Left renal cortex interstitium (tissue), 4 donors: Measurements from ENCODE around the gene GPR18. TPM values are rescaled to one million over a fixed set of nuclear protein-coding genes. Genes with fewer than 3 reads are reported as not detected.

Source experiments
- DNase-seq, 4 donors: peaks; one replicate each; pipeline ENCODE4 v3.0.0-alpha.2; 2013; ENCODE audit warnings: low read depth in 4 of 4, low spot score in 2 of 4, missing footprints in 1 of 4
- polyA plus RNA-seq, 4 donors: library from polyadenylated mRNA; unstranded; fragments of 120-200 nt; gene quantifications; one replicate each; pipeline ENCODE4 v1.2.1, GENCODE V29; 2013; ENCODE audit not compliant: insufficient read length in 4 of 4

Gene GPR18
- polyA plus RNA-seq, 4 donors: 0.16 to 0.40 (median 0.35) TPM

GRCh38 chr13:99294198-99294597, 36.0 kb upstream of the GPR18 start:
- no peak for DNase-seq

GRCh38 chr13:99293178-99293577, 35.0 kb upstream of the GPR18 start:
- no peak for DNase-seq

- no peak for DNase-seq
These were observed 32.7 kb upstream of the GPR18 start for GRCh38 chr13:99290894-99291293.

DNA sequence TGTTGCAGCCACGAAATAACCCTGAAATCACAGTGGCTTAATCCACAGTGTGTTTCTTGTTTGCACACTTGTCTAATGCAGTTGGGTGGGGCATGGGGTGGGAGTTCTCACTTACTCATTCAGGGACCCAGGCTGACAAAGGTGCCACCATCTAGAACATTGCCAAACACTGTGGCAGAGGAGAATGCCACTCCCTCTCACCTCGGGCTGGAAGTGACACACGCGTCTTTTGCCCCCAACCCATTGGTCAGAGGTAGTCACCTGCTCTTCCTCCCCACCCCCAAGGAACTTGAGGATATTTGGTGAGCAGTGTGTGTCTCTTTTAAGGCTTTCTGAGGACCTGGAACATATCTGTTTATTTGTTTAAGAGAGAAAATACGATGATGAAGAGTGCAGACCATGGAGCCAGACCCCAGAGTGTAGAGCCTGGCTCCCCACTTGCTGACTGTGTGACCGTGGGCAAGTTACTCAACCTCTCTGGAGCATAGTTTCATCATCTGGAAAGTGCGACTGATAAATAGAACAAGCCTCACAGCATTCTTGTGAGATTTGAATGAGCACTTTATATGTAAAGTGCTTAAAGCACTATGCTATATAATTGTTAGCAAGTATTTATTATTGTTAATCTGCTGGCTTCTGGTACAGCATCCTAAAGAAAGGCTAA, 31.6 kb upstream of the GPR18 start:
- no peak for DNase-seq

DNA sequence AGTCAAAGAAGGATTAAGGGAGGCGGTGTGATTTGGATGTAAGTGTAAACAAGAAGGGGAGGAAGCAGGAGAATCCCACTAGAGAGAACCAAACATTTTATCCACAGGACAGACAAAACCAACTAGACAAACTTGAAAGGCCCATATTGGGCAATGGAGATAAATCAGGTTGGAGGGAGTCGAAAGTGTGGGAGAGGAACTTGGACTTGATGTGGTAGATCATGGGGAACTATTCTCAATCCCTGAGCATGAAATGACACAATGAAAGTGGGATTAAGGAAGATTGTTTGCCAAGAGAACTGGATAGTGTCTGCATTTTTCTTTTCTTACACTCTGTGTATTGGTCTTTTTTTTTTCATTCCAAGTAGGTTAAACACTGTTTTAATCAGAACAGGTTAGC, 31.1 kb upstream of the GPR18 start:
- no peak for DNase-seq

DNA sequence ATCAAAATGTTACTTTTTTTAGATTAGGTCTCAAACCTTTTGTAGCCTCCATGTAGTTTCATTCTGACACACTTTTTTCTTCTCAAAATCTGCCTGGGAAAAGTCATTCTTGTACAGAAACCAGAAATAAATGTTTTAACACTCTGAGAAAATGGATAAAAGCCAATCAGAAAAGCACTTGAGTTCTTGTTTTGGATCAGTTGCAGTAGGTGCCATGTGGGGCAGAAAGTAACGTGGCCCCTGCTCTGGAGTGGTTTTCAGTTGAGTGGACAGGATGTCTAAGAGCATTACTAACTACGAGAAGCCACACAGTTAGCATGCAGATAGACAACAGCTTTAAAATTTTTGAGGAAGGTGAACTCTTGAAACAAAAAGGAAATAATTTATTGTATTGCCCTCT, 29.9 kb upstream of the GPR18 start:
- DNase-seq: no peak

DNA sequence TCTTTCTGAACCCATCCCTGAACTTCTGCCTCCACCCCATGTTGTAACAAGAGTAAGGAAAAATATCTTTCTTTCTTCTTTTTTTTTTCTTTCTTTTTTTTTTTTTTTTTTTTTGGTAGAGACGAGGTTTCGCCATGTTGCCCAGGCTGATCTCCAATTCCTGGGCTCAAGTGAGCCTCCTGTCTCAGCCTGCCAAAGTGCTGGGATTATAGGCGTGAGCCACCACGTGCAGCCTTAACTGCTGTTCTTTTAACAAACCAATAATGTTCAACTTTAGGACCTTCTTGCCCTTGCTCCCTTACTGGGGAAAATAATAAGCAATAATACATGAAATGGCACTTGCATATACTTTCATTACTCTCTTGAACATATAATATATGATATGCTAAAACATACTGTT, 29.4 kb upstream of the GPR18 start:
- no peak for DNase-seq

DNA sequence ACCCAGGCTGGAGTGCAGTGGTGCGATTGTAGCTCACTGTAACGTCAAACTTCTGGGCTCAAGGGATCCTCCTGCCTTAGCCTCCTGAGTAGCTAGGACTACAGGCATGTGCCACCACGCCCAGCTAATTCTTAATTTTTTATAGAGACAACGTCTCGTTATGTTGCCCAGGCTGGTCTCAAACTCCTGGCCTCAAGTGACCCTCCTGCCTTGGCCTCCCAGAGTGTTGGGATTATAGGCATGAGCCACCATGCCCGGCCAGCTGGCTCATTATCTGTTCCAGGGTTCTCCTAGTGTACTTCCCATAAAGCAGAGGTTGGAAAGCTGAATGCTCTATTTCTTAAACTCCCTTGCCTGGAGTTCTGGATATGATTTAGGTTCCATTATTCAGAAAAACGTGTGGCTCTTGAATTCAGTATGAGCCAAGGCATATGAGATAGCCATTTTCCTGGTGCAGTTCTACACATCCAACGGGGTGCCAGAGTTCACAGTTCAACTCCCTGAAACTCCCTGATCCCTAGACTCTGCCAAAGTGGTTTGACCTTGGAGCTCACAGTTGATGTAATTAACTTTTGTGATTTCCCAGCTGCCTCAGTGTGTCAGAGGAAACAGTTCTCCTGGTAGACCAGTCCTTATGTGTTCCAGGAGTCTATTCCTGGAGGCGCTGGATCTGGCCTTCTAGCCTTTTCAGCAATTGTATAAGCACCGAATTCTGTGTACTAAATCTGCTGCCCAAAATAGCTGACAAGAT, 27.4 kb upstream of the GPR18 start:
- DNase-seq: no peak

DNA sequence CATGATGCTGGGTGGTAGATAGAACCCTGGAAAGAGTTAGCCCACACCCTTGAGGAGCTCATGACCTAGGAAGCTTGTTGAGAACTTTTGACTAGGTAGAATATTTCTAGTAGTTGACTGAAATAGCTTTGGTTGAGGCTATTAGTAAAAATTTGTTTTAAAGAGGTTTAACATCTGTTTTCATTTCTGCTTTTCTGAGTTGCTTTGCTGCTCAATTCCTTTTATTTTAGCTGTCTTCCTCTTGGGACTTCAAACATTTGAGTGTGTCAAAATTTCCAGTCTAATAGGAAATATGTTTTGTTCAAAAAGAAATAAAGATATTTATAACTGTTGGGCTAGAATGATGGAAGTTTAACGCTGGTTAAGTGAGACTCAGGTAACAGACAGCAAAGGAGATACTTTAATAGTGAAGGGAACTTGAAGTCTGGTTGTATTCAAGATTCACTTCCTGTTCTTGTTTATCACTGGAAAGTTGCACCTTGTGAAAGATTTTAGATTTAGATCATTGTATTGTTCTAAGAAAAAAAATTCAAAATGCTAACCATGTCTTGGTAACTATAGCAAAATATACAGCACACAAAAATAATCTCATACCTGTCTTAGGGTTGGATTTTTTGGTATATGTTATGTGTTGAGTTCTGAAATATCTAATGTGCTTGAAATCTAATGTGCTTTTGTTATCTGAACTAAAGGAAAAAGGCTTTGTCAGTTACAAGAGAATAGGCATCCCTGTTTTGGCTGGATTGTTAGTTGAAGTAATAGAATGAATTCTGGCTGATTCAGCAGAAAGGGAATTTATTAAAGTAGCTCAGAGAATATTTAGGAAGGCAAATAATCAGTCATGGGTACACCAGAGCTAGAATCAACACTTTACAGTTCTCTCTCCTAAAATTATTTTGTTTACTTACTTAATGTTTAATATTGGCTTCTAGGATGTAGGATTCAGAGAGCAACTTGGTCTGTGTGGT, 24.4 kb upstream of the GPR18 start:
- DNase-seq: no peak

- DNase-seq: no peak
These were observed 23.7 kb upstream of the GPR18 start for GRCh38 chr13:99281811-99282263.

- no peak for DNase-seq
These were observed 22.0 kb upstream of the GPR18 start for GRCh38 chr13:99280166-99280565.

- DNase-seq: no peak
These were observed 21.5 kb upstream of the GPR18 start for GRCh38 chr13:99279637-99280036.

- no peak for DNase-seq
These were observed 20.7 kb upstream of the GPR18 start for GRCh38 chr13:99278843-99279242.

GRCh38 chr13:99278200-99278599, 20.0 kb upstream of the GPR18 start:
- DNase-seq: no peak

GRCh38 chr13:99277629-99278028, 19.4 kb upstream of the GPR18 start:
- no peak for DNase-seq

GRCh38 chr13:99276706-99277105, 18.5 kb upstream of the GPR18 start:
- no peak for DNase-seq

GRCh38 chr13:99275093-99275469, 16.9 kb upstream of the GPR18 start:
- DNase-seq: no peak

- no peak for DNase-seq
These were observed 14.9 kb upstream of the GPR18 start for GRCh38 chr13:99273128-99273527.

DNA sequence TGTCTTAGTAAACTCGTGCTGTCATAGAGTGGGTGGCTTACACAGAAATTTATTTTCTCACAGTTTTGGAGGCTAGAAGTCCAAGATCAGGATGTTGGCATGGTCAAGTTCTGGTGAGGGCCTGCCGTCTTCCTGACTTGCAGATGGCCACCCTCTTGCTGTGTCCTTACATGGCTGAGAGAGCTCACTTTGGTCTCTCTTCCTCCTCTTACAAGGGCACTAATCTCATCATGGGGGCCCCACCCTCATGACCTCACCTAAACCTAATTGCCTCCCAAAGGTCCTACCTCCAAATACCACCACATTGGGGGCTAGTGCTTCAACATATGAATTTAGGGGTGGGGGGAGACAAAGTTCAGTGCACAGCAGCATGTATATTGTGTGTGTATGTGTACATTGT, 14.3 kb upstream of the GPR18 start:
- DNase-seq: no peak

- DNase-seq: no peak
These were observed 13.1 kb upstream of the GPR18 start for GRCh38 chr13:99271249-99271648.

GRCh38 chr13:99270518-99270917, 12.3 kb upstream of the GPR18 start:
- no peak for DNase-seq
